ENCODE data around the gene GABPA. TPM values are rescaled to one million over a fixed set of nuclear protein-coding genes. Genes with fewer than 3 reads are reported as not detected.

GABPA gene
- total and polyA plus RNA-seq, 2 of the 13 experiments (the other 11 are each of a cell fraction or from before 2014, with no cell fraction given): 7.4 to 13.2 TPM

GRCh38 chr21:25790122-25790877 lies 55.5 kb downstream of the GABPA start (continued):
- TF ChIP-seq SKI (IDR thresholded peaks at IDR 0.05; ENCODE audit: partially characterized antibody) (no peak), ZNF781 (CRISPR knock-in tag; IDR thresholded peaks at IDR 0.05; ENCODE audit: borderline replicate concordance, not compliant biosample characterization) (no peak), CREB1 (IDR thresholded peaks at IDR 0.05) (no peak), CREB1 (CRISPR knock-in tag; IDR thresholded peaks at IDR 0.05) (peak; percentile 51; the same call in 1 of the 2 replicates), ZNF121 (CRISPR knock-in tag; IDR thresholded peaks at IDR 0.05) (no peak), PRDM15 (CRISPR knock-in tag; IDR thresholded peaks at IDR 0.05) (no peak), ZNF616 (CRISPR knock-in tag; IDR thresholded peaks at IDR 0.05; ENCODE audit: low read depth) (no peak), FOSL2 (CRISPR knock-in tag; IDR thresholded peaks at IDR 0.05) (peak; percentile 89), MAFK (conservative IDR thresholded peaks at IDR 0.05 in 1 of 2, IDR thresholded peaks at IDR 0.05 in 1 of 2; ENCODE audit: low read length in 2 of 2) (peak; percentile 79 to 85), MAFF (IDR thresholded peaks at IDR 0.05; ENCODE audit: low read depth, low read length) (peak; percentile 79), ZNF574 (CRISPR knock-in tag; IDR thresholded peaks at IDR 0.05) (peak; percentile 49), EHMT2 (IDR thresholded peaks at IDR 0.05; ENCODE audit: borderline replicate concordance, low read depth, low read length) (peak; percentile 80; the same call in 1 of the 2 replicates), ZNF776 (CRISPR knock-in tag; IDR thresholded peaks at IDR 0.05) (no peak), BHLHE40 (IDR thresholded peaks at IDR 0.05; ENCODE audit: low read length) (no peak), ZNF576 (CRISPR knock-in tag; IDR thresholded peaks at IDR 0.05) (no peak), ZNF749 (CRISPR knock-in tag; IDR thresholded peaks at IDR 0.05; ENCODE audit: borderline replicate concordance) (no peak), PAX8 (CRISPR knock-in tag; IDR thresholded peaks at IDR 0.05; ENCODE audit: borderline replicate concordance) (no peak), ZNF644 (CRISPR knock-in tag; IDR thresholded peaks at IDR 0.05; ENCODE audit: low read depth) (peak; percentile 28; the same call in 1 of the 2 replicates), HOXA3 (CRISPR knock-in tag; IDR thresholded peaks at IDR 0.05) (no peak), KLF12 (CRISPR knock-in tag; IDR thresholded peaks at IDR 0.05; ENCODE audit: borderline replicate concordance) (no peak), ZKSCAN8 (CRISPR knock-in tag; IDR thresholded peaks at IDR 0.05; ENCODE audit: borderline replicate concordance) (no peak)
